GM21423 (cell line): ENCODE results near the gene UROS.

Experiments
- ATAC-seq: cut with Tn5 transposase; IDR thresholded peaks from one replicate; pipeline ENCODE4 v1.9.1; 2021; ENCODE audit warnings: mild to moderate bottlenecking, moderate library complexity; ENCODE audit not compliant: unreplicated experiment

Gene UROS

GRCh38 chr10:125769175-125769574, 53.9 kb downstream of the UROS start:
- no peak for ATAC-seq

- ATAC-seq = no peak
Observed at GRCh38 chr10:125768219-125768855, 54.7 kb downstream of the UROS start.

- ATAC-seq = no peak
Observed at GRCh38 chr10:125766511-125766910, 56.5 kb downstream of the UROS start.

GRCh38 chr10:125765835-125766234, 57.2 kb downstream of the UROS start:
- ATAC-seq = no peak

- no peak for ATAC-seq
Observed at GRCh38 chr10:125762692-125763648, 60.1 kb downstream of the UROS start.

GRCh38 chr10:125761961-125762360, 61.1 kb downstream of the UROS start:
- ATAC-seq = no peak

GRCh38 chr10:125757742-125758141, 65.3 kb downstream of the UROS start:
- no peak for ATAC-seq

GRCh38 chr10:125756853-125757487, 66.1 kb downstream of the UROS start:
- ATAC-seq = no peak

GRCh38 chr10:125756196-125756595, 66.9 kb downstream of the UROS start:
- ATAC-seq = no peak

- ATAC-seq = no peak
Observed at GRCh38 chr10:125747417-125747816, 75.6 kb downstream of the UROS start.

- ATAC-seq = no peak
Observed at GRCh38 chr10:125744909-125745308, 78.1 kb downstream of the UROS start.

GRCh38 chr10:125742465-125742864, 80.6 kb downstream of the UROS start:
- no peak for ATAC-seq

GRCh38 chr10:125739994-125740679, 82.9 kb downstream of the UROS start:
- no peak for ATAC-seq
